Neural crest cell (in vitro differentiated cells): ENCODE results near the gene RAB34. TPM values are rescaled to one million over a fixed set of nuclear protein-coding genes. Genes with fewer than 3 reads are reported as not detected.

Source experiments
- DNase-seq: peaks from one replicate; pipeline ENCODE4 v3.0.0; 2021; ENCODE audit warnings: low read depth, mixed read lengths, low spot score
- H3K27ac Mint-ChIP-seq: one replicate; pipeline ENCODE4 v1.8.0; 2021; ENCODE audit warnings: mild to moderate bottlenecking, mixed read lengths; ENCODE audit not compliant: unreplicated experiment
- H3K27me3 Mint-ChIP-seq: 2 replicates; pipeline ENCODE4 v1.8.0; 2021; ENCODE audit warnings: low read depth, mild to moderate bottlenecking, mixed read lengths
- H3K36me3 Mint-ChIP-seq: 2 replicates; pipeline ENCODE4 v1.8.0; 2021; ENCODE audit warnings: low read depth, mild to moderate bottlenecking, mixed read lengths
- H3K4me1 Mint-ChIP-seq: 2 replicates; pipeline ENCODE4 v1.8.0; 2021; ENCODE audit warnings: mixed read lengths
- H3K4me3 Mint-ChIP-seq: one replicate; pipeline ENCODE4 v1.8.0; 2021; ENCODE audit warnings: mild to moderate bottlenecking, mixed read lengths
- H3K9me3 Mint-ChIP-seq: 2 replicates; pipeline ENCODE4 v1.8.0; 2021; ENCODE audit warnings: mixed read lengths
- total RNA-seq: library from RNA; stranded (reverse); gene quantifications from 2 replicates; pipeline ENCODE4 v1.2.1, GENCODE V29; 2021
- TF ChIP-seq, protein P1 (sequence below): fragments of 200-600 bp; sonication (generic); conservative IDR thresholded peaks from 2 replicates; pipeline ENCODE4 v1.5.0; 2021; ENCODE audit warnings: antibody characterized with exemption, mild to moderate bottlenecking

The RAB34 gene
- total RNA-seq, 1 donor from 2014 or later: 87.4 TPM

DNA sequence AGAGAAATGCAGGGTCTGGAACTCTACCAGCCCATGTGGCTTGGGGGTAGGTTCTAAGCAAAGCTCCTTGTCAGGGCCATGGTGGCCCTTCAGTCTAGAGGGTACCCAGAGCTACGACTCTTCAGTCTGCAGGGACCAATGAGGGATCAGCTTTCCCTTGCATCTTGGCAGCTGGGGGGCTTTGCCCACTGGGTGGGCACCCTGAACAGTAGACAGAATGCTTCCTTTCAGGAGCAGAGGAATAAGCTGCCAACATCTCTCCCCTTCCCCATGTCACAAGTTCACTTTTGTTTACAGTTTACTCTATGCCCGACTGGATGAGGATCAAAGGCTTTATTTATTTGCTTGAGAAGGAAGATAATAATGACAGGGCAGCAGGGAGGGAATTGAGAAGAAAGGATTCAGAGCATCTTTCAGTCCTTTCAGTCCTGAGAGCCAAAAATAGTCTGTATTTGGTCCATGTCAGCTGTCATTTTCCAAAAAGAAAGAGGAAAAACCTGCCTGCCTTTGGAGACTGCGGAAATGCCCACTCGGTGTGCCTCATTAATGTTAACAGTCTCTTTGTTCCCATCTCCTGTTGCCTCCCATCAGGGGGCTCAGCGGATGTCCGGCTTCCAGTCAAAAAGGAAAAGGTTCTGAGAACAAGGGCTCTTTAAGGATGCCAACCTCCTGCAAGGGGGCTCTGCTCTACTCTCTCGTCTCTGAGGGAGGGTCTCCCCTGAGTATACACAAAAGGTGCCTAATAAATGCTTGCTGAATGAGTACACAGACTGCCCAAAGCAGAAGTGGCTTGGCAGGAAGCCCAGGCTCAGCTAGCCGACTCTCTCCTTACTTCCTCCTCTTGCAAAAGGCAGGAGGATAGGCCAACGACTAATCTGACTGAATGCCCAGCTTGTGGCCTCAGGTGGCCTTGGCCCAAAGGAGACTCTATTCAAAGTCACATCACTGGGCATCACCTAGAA lies 43.2 kb upstream of the RAB34 start:
- DNase-seq: no peak
- Mint-ChIP-seq H3K27ac (peak overlapping the region; percentile 94), H3K4me1 (peaks cover 32% of the 10 kb centered on the region), H3K36me3 (peaks cover 11% of the 10 kb centered on the region), H3K9me3 (no peaks in the 10 kb centered on the region), H3K27me3 (no peaks in the 10 kb centered on the region), H3K4me3 (peak overlapping the region; percentile 28)
- TF ChIP-seq, protein P1, sequence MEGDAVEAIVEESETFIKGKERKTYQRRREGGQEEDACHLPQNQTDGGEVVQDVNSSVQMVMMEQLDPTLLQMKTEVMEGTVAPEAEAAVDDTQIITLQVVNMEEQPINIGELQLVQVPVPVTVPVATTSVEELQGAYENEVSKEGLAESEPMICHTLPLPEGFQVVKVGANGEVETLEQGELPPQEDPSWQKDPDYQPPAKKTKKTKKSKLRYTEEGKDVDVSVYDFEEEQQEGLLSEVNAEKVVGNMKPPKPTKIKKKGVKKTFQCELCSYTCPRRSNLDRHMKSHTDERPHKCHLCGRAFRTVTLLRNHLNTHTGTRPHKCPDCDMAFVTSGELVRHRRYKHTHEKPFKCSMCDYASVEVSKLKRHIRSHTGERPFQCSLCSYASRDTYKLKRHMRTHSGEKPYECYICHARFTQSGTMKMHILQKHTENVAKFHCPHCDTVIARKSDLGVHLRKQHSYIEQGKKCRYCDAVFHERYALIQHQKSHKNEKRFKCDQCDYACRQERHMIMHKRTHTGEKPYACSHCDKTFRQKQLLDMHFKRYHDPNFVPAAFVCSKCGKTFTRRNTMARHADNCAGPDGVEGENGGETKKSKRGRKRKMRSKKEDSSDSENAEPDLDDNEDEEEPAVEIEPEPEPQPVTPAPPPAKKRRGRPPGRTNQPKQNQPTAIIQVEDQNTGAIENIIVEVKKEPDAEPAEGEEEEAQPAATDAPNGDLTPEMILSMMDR: no peak

DNA sequence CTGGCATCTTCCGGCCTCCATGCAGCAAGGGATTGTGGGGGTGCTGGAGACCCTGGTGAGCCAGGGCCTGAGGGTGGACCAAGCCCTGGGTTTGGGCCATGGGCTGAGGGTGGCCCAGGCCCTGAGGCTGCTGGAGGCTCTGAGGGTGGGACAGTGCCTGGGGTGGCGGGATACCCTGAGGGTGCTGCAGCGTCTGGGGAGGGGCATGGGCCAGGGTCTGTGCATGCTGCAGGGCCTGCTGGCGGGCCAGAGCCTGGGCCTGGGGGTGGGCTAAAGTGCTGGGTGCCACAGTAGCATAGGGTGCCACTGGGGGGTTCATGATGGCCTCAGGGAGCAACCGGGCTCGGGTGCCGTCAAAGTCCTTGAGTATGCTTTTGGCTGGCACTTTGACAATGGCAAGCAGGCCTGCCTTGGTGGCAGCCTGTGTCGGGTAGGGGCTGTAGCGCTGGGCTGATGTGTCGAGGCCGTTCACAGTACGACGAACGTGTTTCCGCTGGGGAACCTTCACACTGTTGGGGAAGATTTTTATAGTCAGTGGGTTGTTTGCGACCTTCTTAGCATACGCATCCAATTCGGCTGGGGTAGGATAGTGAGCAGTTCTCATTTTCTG lies 41.7 kb upstream of the RAB34 start:
- peaks cover 11% of the 10 kb centered on the region for H3K36me3 Mint-ChIP-seq
- H3K4me1 Mint-ChIP-seq: peaks cover 32% of the 10 kb centered on the region
- DNase-seq: no peak
- no peaks in the 10 kb centered on the region for H3K9me3 Mint-ChIP-seq
- H3K4me3 Mint-ChIP-seq: peak overlapping the region; percentile 62
- TF ChIP-seq, protein P1: no peak
- no peaks in the 10 kb centered on the region for H3K27me3 Mint-ChIP-seq
- no peak overlapping the region for H3K27ac Mint-ChIP-seq

DNA sequence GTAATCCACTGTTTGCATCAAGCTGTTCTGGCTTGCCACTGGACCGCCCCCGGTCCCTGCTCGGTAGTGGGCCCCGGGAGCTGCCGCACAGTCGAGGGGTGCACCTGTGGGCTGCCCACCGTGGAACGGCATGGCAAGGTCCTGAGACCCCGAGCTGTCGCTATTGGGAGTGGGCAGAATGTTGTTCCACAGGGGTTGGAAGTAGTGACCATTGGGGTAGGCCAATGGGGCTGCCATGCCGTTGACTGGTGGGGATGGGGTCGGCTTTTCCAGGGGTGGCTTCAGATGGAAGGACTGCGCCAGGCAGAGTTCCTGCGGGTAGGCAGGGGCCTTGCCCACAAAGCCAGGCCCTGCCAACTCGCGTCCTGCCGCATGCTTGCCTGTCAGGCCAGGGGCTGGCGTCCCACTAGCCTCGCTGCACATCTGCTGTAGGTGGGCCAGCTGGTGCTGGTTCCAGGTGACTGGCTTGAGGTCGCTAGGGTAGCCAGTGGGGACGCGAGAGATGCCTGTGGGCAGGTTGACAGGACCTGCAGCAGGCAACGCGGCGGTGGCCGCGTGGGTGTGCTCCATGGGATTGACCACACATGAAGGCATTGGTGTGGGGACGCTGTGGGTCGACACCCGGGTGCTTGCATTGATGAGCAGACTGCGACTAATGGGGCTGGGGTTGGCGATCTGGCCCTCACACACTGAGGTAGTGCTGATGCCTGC lies 40.9 kb upstream of the RAB34 start:
- H3K4me3 Mint-ChIP-seq: no peak overlapping the region

GRCh38 chr17:28756049-28756804 lies 38.6 kb upstream of the RAB34 start:
- no peak for DNase-seq
- Mint-ChIP-seq H3K27me3 (no peaks in the 10 kb centered on the region), H3K27ac (no peak overlapping the region), H3K36me3 (peaks cover 14% of the 10 kb centered on the region), H3K4me1 (peaks cover 20% of the 10 kb centered on the region), H3K9me3 (no peaks in the 10 kb centered on the region), H3K4me3 (peak overlapping the region; percentile 27)
- TF ChIP-seq, protein P1: no peak

More for the DNA sequence above, 40.9 kb upstream of the RAB34 start:
- Mint-ChIP-seq H3K36me3 (peaks cover 11% of the 10 kb centered on the region), H3K27ac (no peak overlapping the region), H3K9me3 (no peaks in the 10 kb centered on the region), H3K27me3 (no peaks in the 10 kb centered on the region), H3K4me1 (peaks cover 29% of the 10 kb centered on the region)
- no peak for DNase-seq
- TF ChIP-seq, protein P1: no peak

DNA sequence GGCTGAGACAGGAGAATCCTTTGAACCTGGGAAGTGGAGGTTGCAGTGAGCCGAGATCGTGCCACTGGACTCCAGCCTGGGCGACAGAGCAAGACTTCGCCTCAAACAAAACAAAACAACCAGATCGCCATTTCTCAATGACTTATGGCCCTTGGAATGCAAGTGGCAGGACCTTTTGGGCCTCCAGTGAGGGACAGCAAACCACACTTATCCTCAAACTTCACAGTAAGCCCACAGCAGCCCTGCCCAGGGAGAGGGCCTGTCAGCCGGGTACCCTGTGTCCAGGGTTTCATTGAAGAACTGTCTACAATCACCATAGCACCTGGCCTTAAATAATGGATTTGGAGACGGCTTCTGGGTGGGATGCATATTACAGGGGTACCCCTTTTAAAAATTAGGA lies 37.8 kb upstream of the RAB34 start:
- peak overlapping the region; percentile 12 for H3K4me3 Mint-ChIP-seq
- no peak overlapping the region for H3K27ac Mint-ChIP-seq
- peaks cover 16% of the 10 kb centered on the region for H3K4me1 Mint-ChIP-seq
- no peaks in the 10 kb centered on the region for H3K9me3 Mint-ChIP-seq
- DNase-seq: no peak
- no peaks in the 10 kb centered on the region for H3K27me3 Mint-ChIP-seq
- TF ChIP-seq, protein P1: no peak
- H3K36me3 Mint-ChIP-seq: peaks cover 16% of the 10 kb centered on the region
